ENCODE measurements around the gene SRGAP3.
A peak's percentile ranks its signal among the peaks of the same experiment; 100 is the strongest.

Gene SRGAP3

DNA sequence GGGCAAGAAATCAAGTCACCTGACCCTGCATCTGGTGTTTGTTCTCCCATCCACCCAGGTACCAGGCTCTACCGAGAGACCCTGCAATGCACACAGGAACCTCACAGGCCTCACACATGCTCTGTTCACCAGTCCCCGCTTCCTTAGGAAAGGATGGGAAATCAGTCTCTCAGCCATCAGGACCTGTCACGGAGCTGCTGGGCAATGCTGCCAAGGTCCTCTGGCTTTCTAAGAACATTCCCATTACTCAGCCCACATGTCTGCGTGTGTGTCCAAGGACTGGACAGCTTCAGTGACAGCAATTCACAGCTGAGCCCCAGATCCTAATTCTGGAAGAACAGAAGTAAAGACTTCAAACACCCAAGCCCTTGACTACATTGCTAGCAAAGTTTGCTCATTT is 6.5 kb upstream of the SRGAP3 start:
- TF ChIP-seq CTCF (IDR thresholded peaks at IDR 0.05; ENCODE audit: extremely low read depth, insufficient read depth, missing control alignments): no peak
- in situ Hi-C loops (cut with MboI; ENCODE audit: low pct_unique_long_range_greater_than_20kb, low sequenced_read_pairs, unreplicated experiment): no loop called here
- no peak for DNase-seq (ENCODE audit: low spot score)

DNA sequence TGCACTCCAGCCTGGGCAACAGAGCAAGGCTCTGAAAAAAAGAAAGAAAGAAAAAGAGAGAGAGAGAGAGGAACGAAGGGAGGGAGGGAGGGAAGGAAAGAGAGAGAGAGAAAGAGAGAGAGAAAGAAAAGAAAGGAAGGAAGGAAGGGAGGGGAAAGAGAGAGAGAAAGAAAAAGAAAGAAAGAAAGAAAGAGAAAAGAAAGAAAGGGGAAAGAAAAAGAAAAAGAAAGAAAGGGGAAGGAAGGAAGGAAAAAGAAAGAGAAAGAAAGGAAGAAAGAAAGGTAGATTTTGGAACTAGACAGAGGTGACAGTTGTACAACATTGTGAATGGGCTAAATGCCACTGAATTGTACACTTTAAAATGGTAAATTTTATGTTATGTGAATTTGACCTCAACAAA is 5.3 kb upstream of the SRGAP3 start:
- in situ Hi-C loops (cut with MboI; ENCODE audit: low pct_unique_long_range_greater_than_20kb, low sequenced_read_pairs, unreplicated experiment): no loop called here
- no peak for DNase-seq (ENCODE audit: low spot score)
- TF ChIP-seq CTCF (IDR thresholded peaks at IDR 0.05; ENCODE audit: extremely low read depth, insufficient read depth, missing control alignments): no peak

- TF ChIP-seq CTCF (IDR thresholded peaks at IDR 0.05; ENCODE audit: extremely low read depth, insufficient read depth, missing control alignments): no peak
- in situ Hi-C loops (cut with MboI; ENCODE audit: low pct_unique_long_range_greater_than_20kb, low sequenced_read_pairs, unreplicated experiment): no loop called here
- DNase-seq (ENCODE audit: low spot score): no peak
Measured at GRCh38 chr3:9253327-9253726, 3.9 kb upstream of the SRGAP3 start.

DNA sequence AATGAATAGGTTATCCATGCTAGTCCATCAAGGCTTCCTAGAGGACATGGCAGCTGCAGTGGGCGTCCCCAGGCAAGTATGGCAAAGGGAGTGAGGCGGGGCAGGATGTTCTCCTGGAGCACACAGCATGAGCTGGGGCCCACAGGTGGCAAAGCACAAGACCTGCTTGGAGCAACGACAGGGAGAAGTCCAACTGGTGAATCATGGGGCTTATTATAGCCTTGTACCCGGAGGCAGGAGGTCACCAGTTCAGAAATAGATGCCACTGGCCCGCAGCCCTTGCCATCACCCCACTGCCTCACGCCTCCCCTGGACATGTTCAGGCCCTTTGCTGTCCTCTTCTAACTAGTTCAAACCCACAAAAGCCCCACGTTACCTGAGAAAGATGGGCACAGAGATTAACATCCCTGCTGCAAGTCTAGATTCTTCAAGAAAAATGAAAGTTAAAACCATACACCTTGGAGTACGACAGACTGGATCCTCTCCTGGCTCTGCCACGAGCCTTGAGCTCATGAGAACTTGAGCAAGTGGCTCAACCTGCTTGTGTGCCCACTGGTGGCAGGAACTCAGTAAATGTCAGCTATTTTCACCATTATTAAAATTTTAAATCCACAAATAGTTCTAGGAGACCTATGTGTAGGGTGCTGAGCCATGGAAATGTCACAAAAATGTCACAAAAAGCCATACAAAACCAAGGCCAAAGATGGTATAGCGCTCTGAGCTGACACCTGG is 1.8 kb upstream of the SRGAP3 start:
- no peak for TF ChIP-seq CTCF (IDR thresholded peaks at IDR 0.05; ENCODE audit: extremely low read depth, insufficient read depth, missing control alignments)
- no peak for DNase-seq (ENCODE audit: low spot score)
- in situ Hi-C loops (cut with MboI; ENCODE audit: low pct_unique_long_range_greater_than_20kb, low sequenced_read_pairs, unreplicated experiment): no loop called here

GRCh38 chr3:9250236-9250635 is 790 bp upstream of the SRGAP3 start:
- TF ChIP-seq CTCF (IDR thresholded peaks at IDR 0.05; ENCODE audit: extremely low read depth, insufficient read depth, missing control alignments): peak; percentile 10
- no peak for DNase-seq (ENCODE audit: low spot score)
- in situ Hi-C loops (cut with MboI; ENCODE audit: low pct_unique_long_range_greater_than_20kb, low sequenced_read_pairs, unreplicated experiment): no loop called here

- no peak for DNase-seq (ENCODE audit: low spot score)
- in situ Hi-C loops (cut with MboI; ENCODE audit: low pct_unique_long_range_greater_than_20kb, low sequenced_read_pairs, unreplicated experiment): no loop called here
- no peak for TF ChIP-seq CTCF (IDR thresholded peaks at IDR 0.05; ENCODE audit: extremely low read depth, insufficient read depth, missing control alignments)
Measured at GRCh38 chr3:9248522-9249271, 749 bp downstream of the SRGAP3 start.
